ENCODE results near the gene CZIB. TPM values are rescaled to one million over a fixed set of nuclear protein-coding genes. Genes with fewer than 3 reads are reported as not detected.
"Not testable (repeated sequence)": the region's sequence is repeated elsewhere in the genome, so short reads cannot be mapped to it uniquely, and the experiment has no call there.

Gene CZIB
- total RNA-seq, 4 donors from 2014 or later: 49.2 to 67.7 (median 64.7) TPM

DNA sequence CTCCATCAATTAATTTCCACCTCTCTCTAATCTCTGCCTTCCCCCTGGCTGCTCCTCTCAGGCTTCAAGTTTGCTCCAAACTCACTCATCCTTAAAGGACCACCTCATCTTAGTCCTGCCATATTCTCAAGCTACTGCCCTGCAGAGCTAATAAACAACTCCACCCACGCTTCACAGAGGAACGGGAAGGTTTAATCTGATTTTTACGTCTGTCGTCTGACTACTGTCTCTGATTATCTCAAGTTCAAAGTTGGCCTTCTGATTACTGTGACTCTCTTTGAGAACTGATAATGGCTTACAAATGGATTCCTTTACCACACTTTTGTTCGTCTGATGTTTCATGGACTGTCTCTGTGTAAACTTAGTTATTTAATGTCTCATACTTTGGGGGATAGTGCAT is 31.4 kb downstream of the CZIB start:
- TF ChIP-seq, protein P1, sequence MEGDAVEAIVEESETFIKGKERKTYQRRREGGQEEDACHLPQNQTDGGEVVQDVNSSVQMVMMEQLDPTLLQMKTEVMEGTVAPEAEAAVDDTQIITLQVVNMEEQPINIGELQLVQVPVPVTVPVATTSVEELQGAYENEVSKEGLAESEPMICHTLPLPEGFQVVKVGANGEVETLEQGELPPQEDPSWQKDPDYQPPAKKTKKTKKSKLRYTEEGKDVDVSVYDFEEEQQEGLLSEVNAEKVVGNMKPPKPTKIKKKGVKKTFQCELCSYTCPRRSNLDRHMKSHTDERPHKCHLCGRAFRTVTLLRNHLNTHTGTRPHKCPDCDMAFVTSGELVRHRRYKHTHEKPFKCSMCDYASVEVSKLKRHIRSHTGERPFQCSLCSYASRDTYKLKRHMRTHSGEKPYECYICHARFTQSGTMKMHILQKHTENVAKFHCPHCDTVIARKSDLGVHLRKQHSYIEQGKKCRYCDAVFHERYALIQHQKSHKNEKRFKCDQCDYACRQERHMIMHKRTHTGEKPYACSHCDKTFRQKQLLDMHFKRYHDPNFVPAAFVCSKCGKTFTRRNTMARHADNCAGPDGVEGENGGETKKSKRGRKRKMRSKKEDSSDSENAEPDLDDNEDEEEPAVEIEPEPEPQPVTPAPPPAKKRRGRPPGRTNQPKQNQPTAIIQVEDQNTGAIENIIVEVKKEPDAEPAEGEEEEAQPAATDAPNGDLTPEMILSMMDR (IDR thresholded peaks at IDR 0.05): no peak
- Histone ChIP-seq H3K36me3 (no peaks in the 10 kb centered on the region), H3K27ac (no peak overlapping the region), H3K27me3 (no peaks in the 10 kb centered on the region), H3K4me3 (no peak overlapping the region), H3K4me1 (peaks cover 0 to 6% (median 0%) of the 10 kb centered on the region in 4 donors), H3K9me3 (peaks cover 0 to 3% (median 0%) of the 10 kb centered on the region in 4 donors)
- DNase-seq (ENCODE audit: low spot score in 2 of 2): no peak
- 64 to 65% methylated on average over 5 of the region's 5 CpGs for WGBS, 2 donors

DNA sequence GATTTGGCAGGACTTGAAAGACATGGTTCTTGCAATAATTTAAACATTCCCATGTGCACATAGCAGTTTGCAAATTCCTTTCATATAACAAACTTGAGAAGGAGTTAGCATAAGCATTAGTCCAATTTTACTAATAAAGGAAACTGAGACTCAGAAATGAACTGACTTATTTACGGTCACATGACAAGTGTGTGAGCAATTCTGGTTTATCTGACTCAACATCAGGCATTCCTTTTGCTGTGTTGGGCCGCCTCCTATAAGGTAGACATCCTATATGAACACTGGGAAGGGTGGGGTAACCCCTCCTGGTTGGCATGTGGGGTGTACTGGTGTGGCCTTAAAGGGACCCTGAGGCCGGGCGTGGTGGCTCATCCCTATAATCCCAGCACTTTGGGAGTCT is 32.3 kb downstream of the CZIB start:
- no peaks in the 10 kb centered on the region for H3K27me3 ChIP-seq
- no peak overlapping the region for H3K4me3 ChIP-seq
- no peak for TF ChIP-seq EP300 (IDR thresholded peaks at IDR 0.05)
- peaks cover 0 to 11% (median under 1%) of the 10 kb centered on the region in 4 donors for H3K4me1 ChIP-seq
- H3K36me3 ChIP-seq: no peaks in the 10 kb centered on the region
- DNase-seq (ENCODE audit: low spot score in 2 of 2): no peak
- WGBS, 2 donors: 81 to 92% methylated on average over 4 of the region's 4 CpGs
- no peak overlapping the region for H3K27ac ChIP-seq
- H3K9me3 ChIP-seq: peaks cover 0 to 3% (median 0%) of the 10 kb centered on the region in 4 donors

DNA sequence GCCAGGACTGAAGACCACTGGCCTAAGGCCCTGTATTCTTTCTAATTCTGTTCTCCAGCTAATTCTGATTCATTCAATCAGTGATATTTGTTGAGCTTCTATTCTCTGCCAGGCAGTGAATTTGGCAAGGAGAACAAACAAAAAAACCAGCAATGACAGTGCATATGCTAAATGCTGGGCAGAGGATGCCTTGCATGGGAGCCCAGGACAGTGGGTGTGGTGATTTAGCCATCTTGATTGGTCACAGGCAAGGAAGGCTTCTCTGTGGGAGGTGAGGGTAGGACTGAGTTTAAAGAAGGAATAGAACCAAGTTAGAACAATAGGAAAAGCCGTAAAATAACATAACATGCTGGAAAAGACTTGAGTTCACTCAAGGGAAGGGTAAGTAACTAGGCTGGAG is 33.0 kb downstream of the CZIB start:
- DNase-seq (ENCODE audit: low spot score in 2 of 2): no peak
- Histone ChIP-seq H3K4me1 (peaks cover 0 to 18% (median 4%) of the 10 kb centered on the region in 4 donors), H3K36me3 (no peaks in the 10 kb centered on the region), H3K4me3 (no peak overlapping the region), H3K9me3 (peaks cover 0 to 3% (median 0%) of the 10 kb centered on the region in 4 donors), H3K27ac (no peak overlapping the region), H3K27me3 (no peaks in the 10 kb centered on the region)
- WGBS, 2 donors: 70 to 75% methylated on average over 1 of the region's 1 CpG
- TF ChIP-seq EP300 (IDR thresholded peaks at IDR 0.05) (no peak), POLR2A (IDR thresholded peaks at IDR 0.05) (no peak)
- TF ChIP-seq, protein P1 (IDR thresholded peaks at IDR 0.05): no peak

DNA sequence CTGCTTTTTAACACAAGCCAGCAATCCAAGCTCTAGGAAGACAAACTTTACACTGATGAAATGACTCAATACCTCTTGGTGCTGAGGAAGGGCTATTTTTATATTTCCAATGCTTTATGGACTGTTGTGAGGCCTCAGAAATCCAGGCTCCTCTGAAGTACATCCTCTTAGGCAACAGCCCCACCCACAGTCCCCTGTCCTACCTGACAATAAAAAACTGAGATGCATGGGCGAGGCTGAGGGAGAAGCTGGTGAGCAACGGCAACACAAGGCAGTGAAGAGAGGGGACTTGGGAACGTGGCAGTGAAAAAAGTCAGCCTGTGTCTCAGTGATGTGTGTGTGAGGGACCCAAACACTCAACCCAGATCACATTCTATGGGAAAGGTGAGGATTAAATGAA is 33.9 kb downstream of the CZIB start:
- Histone ChIP-seq H3K4me1 (peaks cover 0 to 26% (median 5%) of the 10 kb centered on the region in 4 donors), H3K36me3 (no peaks in the 10 kb centered on the region), H3K9me3 (peaks cover 0 to 3% (median 0%) of the 10 kb centered on the region in 4 donors), H3K27ac (no peak overlapping the region), H3K27me3 (no peaks in the 10 kb centered on the region), H3K4me3 (no peak overlapping the region)
- TF ChIP-seq, protein P1 (IDR thresholded peaks at IDR 0.05): no peak
- TF ChIP-seq POLR2A (IDR thresholded peaks at IDR 0.05) (no peak), EP300 (IDR thresholded peaks at IDR 0.05) (no peak)
- DNase-seq (ENCODE audit: low spot score in 2 of 2): no peak
- WGBS, 2 donors: 78 to 85% methylated on average over 3 of the region's 3 CpGs

DNA sequence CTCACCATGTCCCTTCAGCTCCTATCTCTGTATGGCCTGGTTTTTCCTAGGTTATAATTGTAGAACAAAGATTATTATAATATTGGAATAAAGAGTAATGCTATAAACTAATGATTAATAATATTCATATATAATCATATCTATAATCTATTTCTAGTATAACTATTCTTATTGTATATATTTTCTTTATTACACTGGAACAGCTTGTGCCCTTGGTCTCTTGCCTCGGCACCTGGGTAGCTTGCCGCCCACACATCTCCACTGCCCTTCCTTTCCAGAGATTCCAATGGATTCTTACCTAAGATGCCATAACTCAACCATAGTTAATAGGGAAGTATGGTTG is 34.5 kb downstream of the CZIB start:
- H3K4me1 ChIP-seq: peaks cover 0 to 26% (median 5%) of the 10 kb centered on the region in 4 donors
- 82 to 84% methylated on average over 2 of the region's 2 CpGs for WGBS, 2 donors
- H3K36me3 ChIP-seq; H3K9me3 ChIP-seq; H3K27ac ChIP-seq; DNase-seq (ENCODE audit: low spot score in 2 of 2); H3K27me3 ChIP-seq; H3K4me3 ChIP-seq: not testable (repeated sequence)
- TF ChIP-seq, protein P1 (IDR thresholded peaks at IDR 0.05): peak in 2 of 5 experiments; percentile 5 to 18

Data from tibial nerve (tissue), 4 donors.